ENCODE data around the gene DNM3. TPM values are rescaled to one million over a fixed set of nuclear protein-coding genes. Genes with fewer than 3 reads are reported as not detected.

The DNM3 gene
- total and polyA plus RNA-seq, 9 of the 15 experiments (the other 6 are each of a cell fraction or from before 2014, with no cell fraction given) = 0.08 to 0.36 (median 0.22) TPM; not detected in 1

GRCh38 chr1:172449585-172450523 is 608.6 kb downstream of the DNM3 start (continued):
- no peak for TF ChIP-seq ARID3B (CRISPR knock-in tag; IDR thresholded peaks at IDR 0.05; ENCODE audit: borderline replicate concordance)
- TF ChIP-seq ETS2 (tag; IDR thresholded peaks at IDR 0.05; ENCODE audit: borderline replicate concordance, poor library complexity, severe bottlenecking) = no peak
- TF ChIP-seq MEIS2 (IDR thresholded peaks at IDR 0.05; ENCODE audit: partially characterized antibody) = peak; percentile 3
- no peak for TF ChIP-seq ZBTB49 (CRISPR knock-in tag; IDR thresholded peaks at IDR 0.05; ENCODE audit: borderline replicate concordance)
- TF ChIP-seq ZNF644 (tag; IDR thresholded peaks at IDR 0.05; ENCODE audit: low read depth) = 0 out of 2 replicates have a peak, but pooled peaks have one; percentile 72
- no peak for TF ChIP-seq ZBTB12 (CRISPR knock-in tag; IDR thresholded peaks at IDR 0.05)
- peak; percentile 23; the same call in 1 of the 2 replicates for TF ChIP-seq EP300 (IDR thresholded peaks at IDR 0.05; ENCODE audit: low read length)
- peak; percentile 41; the same call in 1 of the 2 replicates for TF ChIP-seq SREBF1 (IDR thresholded peaks at IDR 0.05; ENCODE audit: borderline replicate concordance, low read depth, low read length)
- no peak for TF ChIP-seq PTBP1 (IDR thresholded peaks at IDR 0.05; ENCODE audit: low read depth, low read length)
- TF ChIP-seq ZNF592 (IDR thresholded peaks at IDR 0.05) = peak; percentile 84
- 0 out of 2 replicates have a peak, but pooled peaks have one; percentile 45 for TF ChIP-seq GTF2F1 (IDR thresholded peaks at IDR 0.05; ENCODE audit: low read depth, low read length)
- no peak for TF ChIP-seq FOXM1 (IDR thresholded peaks at IDR 0.05; ENCODE audit: low read depth)
- 0 out of 2 replicates have a peak, but pooled peaks have one; percentile 46 for TF ChIP-seq FOXM1 (CRISPR knock-in tag; IDR thresholded peaks at IDR 0.05; ENCODE audit: low read depth)
- TF ChIP-seq ZNF766 (CRISPR knock-in tag; conservative IDR thresholded peaks at IDR 0.05) = peak; percentile 70; the same call in 1 of the 2 replicates
- TF ChIP-seq JUNB (CRISPR knock-in tag; conservative IDR thresholded peaks at IDR 0.05) = no peak
- peak; percentile 53; the same call in 1 of the 2 replicates for TF ChIP-seq ERF (CRISPR knock-in tag; IDR thresholded peaks at IDR 0.05)
